ENCODE measurements around the gene MED10.

Gene MED10

GRCh38 chr5:6408260-6408596 lies 29.9 kb upstream of the MED10 start:
- Histone ChIP-seq H3K79me1 (ENCODE audit: low read depth, low read length) (no peaks in the 10 kb centered on the region), H2BK5ac (ENCODE audit: low read length) (no peak overlapping the region), H3K27me3 (ENCODE audit: control insufficient read depth in 3 of 3, insufficient read depth in 3 of 3, low read depth in 1 of 3, low read length in 3 of 3) (peaks cover 0 to 24% (median 0%) of the 10 kb centered on the region in 3 experiments), H2BK120ac (ENCODE audit: low read depth, low read length) (no peak overlapping the region), H2AFZ (ENCODE audit: low read length) (no peak overlapping the region), H3K27ac (replicated peaks; ENCODE audit: low read length) (no peak overlapping the region), H3K18ac (ENCODE audit: low read length) (no peak overlapping the region), H3K9me3 (replicated peaks in 1 of 2; ENCODE audit: control insufficient read depth in 2 of 2, insufficient read depth in 1 of 2, low read depth in 1 of 2, low read length in 2 of 2) (peaks cover 0 to 2% of the 10 kb centered on the region in 2 donors), H2BK15ac (ENCODE audit: low read length) (peak overlapping the region; percentile 15), H2AK5ac (ENCODE audit: low read depth, low read length) (no peak overlapping the region), H4K91ac (ENCODE audit: low read depth, low read length, poor library complexity) (no peak overlapping the region), H3K4me3 (ENCODE audit: low read length in 2 of 2) (no peak overlapping the region), H3K4me1 (ENCODE audit: control insufficient read depth in 2 of 2, insufficient read depth in 1 of 2, low read depth in 1 of 2, low read length in 2 of 2) (peaks cover 0 to 2% of the 10 kb centered on the region in 2 donors), H3K9ac (ENCODE audit: low read depth, low read length, poor library complexity) (no peak overlapping the region), H3K23ac (ENCODE audit: low read depth, low read length, poor library complexity) (no peak overlapping the region), H2BK12ac (ENCODE audit: low read length) (no peak overlapping the region), H3K14ac (ENCODE audit: low read length) (no peak overlapping the region), H3K4ac (ENCODE audit: low read length) (no peak overlapping the region), H3K4me2 (ENCODE audit: insufficient read depth, low read length, poor library complexity, severe bottlenecking) (no peak overlapping the region), H4K8ac (ENCODE audit: low read depth, low read length) (no peak overlapping the region), H3K36me3 (replicated peaks in 1 of 2; ENCODE audit: control insufficient read depth in 2 of 2, insufficient read depth in 2 of 2, low read length in 2 of 2) (no peaks in the 10 kb centered on the region)
- no peak for DNase-seq (ENCODE audit: low spot score)
- WGBS, 2 donors (ENCODE audit: extremely low coverage in 2 of 2, insufficient read length in 2 of 2, insufficient replicate concordance in 1 of 2), result no CpG with 5 or more reads among the region's 5 CpGs

- no peaks in the 10 kb centered on the region for H3K79me1 ChIP-seq (ENCODE audit: low read depth, low read length)
- H4K91ac ChIP-seq (ENCODE audit: low read depth, low read length, poor library complexity), result no peak overlapping the region
- H2BK15ac ChIP-seq (ENCODE audit: low read length), result no peak overlapping the region
- no peak overlapping the region for H3K27ac ChIP-seq (replicated peaks; ENCODE audit: low read length)
- H2AK5ac ChIP-seq (ENCODE audit: low read depth, low read length), result no peak overlapping the region
- H3K18ac ChIP-seq (ENCODE audit: low read length), result no peak overlapping the region
- H3K36me3 ChIP-seq (replicated peaks in 1 of 2; ENCODE audit: control insufficient read depth in 2 of 2, insufficient read depth in 2 of 2, low read length in 2 of 2), result no peaks in the 10 kb centered on the region
- no peak overlapping the region for H4K8ac ChIP-seq (ENCODE audit: low read depth, low read length)
- H2BK12ac ChIP-seq (ENCODE audit: low read length), result no peak overlapping the region
- H2BK120ac ChIP-seq (ENCODE audit: low read depth, low read length), result no peak overlapping the region
- no peak overlapping the region for H3K4me3 ChIP-seq (ENCODE audit: low read length in 2 of 2)
- DNase-seq (ENCODE audit: low spot score), result no peak
- H3K4me1 ChIP-seq (ENCODE audit: control insufficient read depth in 2 of 2, insufficient read depth in 1 of 2, low read depth in 1 of 2, low read length in 2 of 2), result peaks cover 0 to 2% of the 10 kb centered on the region in 2 donors
- H3K14ac ChIP-seq (ENCODE audit: low read length), result no peak overlapping the region
- H3K4ac ChIP-seq (ENCODE audit: low read length), result no peak overlapping the region
- no peak overlapping the region for H3K23ac ChIP-seq (ENCODE audit: low read depth, low read length, poor library complexity)
- no CpG with 5 or more reads among the region's 6 CpGs for WGBS, 2 donors (ENCODE audit: extremely low coverage in 2 of 2, insufficient read length in 2 of 2, insufficient replicate concordance in 1 of 2)
- no peak overlapping the region for H3K9ac ChIP-seq (ENCODE audit: low read depth, low read length, poor library complexity)
- H3K4me2 ChIP-seq (ENCODE audit: insufficient read depth, low read length, poor library complexity, severe bottlenecking), result no peak overlapping the region
- peaks cover 0 to 24% (median 0%) of the 10 kb centered on the region in 3 experiments for H3K27me3 ChIP-seq (ENCODE audit: control insufficient read depth in 3 of 3, insufficient read depth in 3 of 3, low read depth in 1 of 3, low read length in 3 of 3)
- peaks cover 0 to 2% of the 10 kb centered on the region in 2 donors for H3K9me3 ChIP-seq (replicated peaks in 1 of 2; ENCODE audit: control insufficient read depth in 2 of 2, insufficient read depth in 1 of 2, low read depth in 1 of 2, low read length in 2 of 2)
- no peak overlapping the region for H2AFZ ChIP-seq (ENCODE audit: low read length)
- H2BK5ac ChIP-seq (ENCODE audit: low read length), result no peak overlapping the region
Measured at GRCh38 chr5:6407558-6408259, 29.4 kb upstream of the MED10 start.

- Histone ChIP-seq H4K8ac (ENCODE audit: low read depth, low read length) (no peak overlapping the region), H3K79me1 (ENCODE audit: low read depth, low read length) (no peaks in the 10 kb centered on the region), H2BK15ac (ENCODE audit: low read length) (no peak overlapping the region), H3K9me3 (replicated peaks in 1 of 2; ENCODE audit: control insufficient read depth in 2 of 2, insufficient read depth in 1 of 2, low read depth in 1 of 2, low read length in 2 of 2) (peaks cover 0 to 2% of the 10 kb centered on the region in 2 donors), H2BK120ac (ENCODE audit: low read depth, low read length) (no peak overlapping the region), H3K4ac (ENCODE audit: low read length) (no peak overlapping the region), H2BK12ac (ENCODE audit: low read length) (no peak overlapping the region), H3K4me3 (ENCODE audit: low read length in 2 of 2) (no peak overlapping the region), H2AK5ac (ENCODE audit: low read depth, low read length) (no peak overlapping the region), H2BK5ac (ENCODE audit: low read length) (no peak overlapping the region), H3K4me2 (ENCODE audit: insufficient read depth, low read length, poor library complexity, severe bottlenecking) (no peak overlapping the region), H3K27ac (replicated peaks; ENCODE audit: low read length) (no peak overlapping the region), H3K4me1 (ENCODE audit: control insufficient read depth in 2 of 2, insufficient read depth in 1 of 2, low read depth in 1 of 2, low read length in 2 of 2) (peaks cover 0 to 2% of the 10 kb centered on the region in 2 donors), H3K14ac (ENCODE audit: low read length) (no peak overlapping the region), H3K23ac (ENCODE audit: low read depth, low read length, poor library complexity) (no peak overlapping the region), H4K91ac (ENCODE audit: low read depth, low read length, poor library complexity) (no peak overlapping the region), H2AFZ (ENCODE audit: low read length) (no peak overlapping the region), H3K9ac (ENCODE audit: low read depth, low read length, poor library complexity) (no peak overlapping the region), H3K36me3 (replicated peaks in 1 of 2; ENCODE audit: control insufficient read depth in 2 of 2, insufficient read depth in 2 of 2, low read length in 2 of 2) (no peaks in the 10 kb centered on the region), H3K18ac (ENCODE audit: low read length) (no peak overlapping the region), H3K27me3 (ENCODE audit: control insufficient read depth in 3 of 3, insufficient read depth in 3 of 3, low read depth in 1 of 3, low read length in 3 of 3) (peaks cover 0 to 32% (median 0%) of the 10 kb centered on the region in 3 experiments)
- no CpG with 5 or more reads among the region's 4 CpGs for WGBS, 2 donors (ENCODE audit: extremely low coverage in 2 of 2, insufficient read length in 2 of 2, insufficient replicate concordance in 1 of 2)
- no peak for DNase-seq (ENCODE audit: low spot score)
Measured at GRCh38 chr5:6405591-6405990, 27.2 kb upstream of the MED10 start.

- H3K27me3 ChIP-seq (ENCODE audit: control insufficient read depth in 3 of 3, insufficient read depth in 3 of 3, low read depth in 1 of 3, low read length in 3 of 3), result peaks cover 0 to 36% (median 0%) of the 10 kb centered on the region in 3 experiments
- no peak overlapping the region for H4K91ac ChIP-seq (ENCODE audit: low read depth, low read length, poor library complexity)
- H3K9me3 ChIP-seq (replicated peaks in 1 of 2; ENCODE audit: control insufficient read depth in 2 of 2, insufficient read depth in 1 of 2, low read depth in 1 of 2, low read length in 2 of 2), result peaks cover 0 to 2% of the 10 kb centered on the region in 2 donors
- no peak overlapping the region for H3K4me2 ChIP-seq (ENCODE audit: insufficient read depth, low read length, poor library complexity, severe bottlenecking)
- no peak overlapping the region for H3K23ac ChIP-seq (ENCODE audit: low read depth, low read length, poor library complexity)
- H3K36me3 ChIP-seq (replicated peaks in 1 of 2; ENCODE audit: control insufficient read depth in 2 of 2, insufficient read depth in 2 of 2, low read length in 2 of 2), result no peaks in the 10 kb centered on the region
- WGBS, 2 donors (ENCODE audit: extremely low coverage in 2 of 2, insufficient read length in 2 of 2, insufficient replicate concordance in 1 of 2), result no CpG with 5 or more reads among the region's 4 CpGs
- no peak for DNase-seq (ENCODE audit: low spot score)
- no peak overlapping the region for H4K8ac ChIP-seq (ENCODE audit: low read depth, low read length)
- no peak overlapping the region for H3K14ac ChIP-seq (ENCODE audit: low read length)
- peaks cover 0 to 4% of the 10 kb centered on the region in 2 donors for H3K4me1 ChIP-seq (ENCODE audit: control insufficient read depth in 2 of 2, insufficient read depth in 1 of 2, low read depth in 1 of 2, low read length in 2 of 2)
- no peaks in the 10 kb centered on the region for H3K79me1 ChIP-seq (ENCODE audit: low read depth, low read length)
- H2BK120ac ChIP-seq (ENCODE audit: low read depth, low read length), result no peak overlapping the region
- no peak overlapping the region for H3K18ac ChIP-seq (ENCODE audit: low read length)
- no peak overlapping the region for H3K4ac ChIP-seq (ENCODE audit: low read length)
- H3K9ac ChIP-seq (ENCODE audit: low read depth, low read length, poor library complexity), result no peak overlapping the region
- no peak overlapping the region for H2BK12ac ChIP-seq (ENCODE audit: low read length)
- no peak overlapping the region for H2AFZ ChIP-seq (ENCODE audit: low read length)
- no peak overlapping the region for H2BK5ac ChIP-seq (ENCODE audit: low read length)
- no peak overlapping the region for H3K27ac ChIP-seq (replicated peaks; ENCODE audit: low read length)
- no peak overlapping the region for H2AK5ac ChIP-seq (ENCODE audit: low read depth, low read length)
- H2BK15ac ChIP-seq (ENCODE audit: low read length), result no peak overlapping the region
- no peak overlapping the region for H3K4me3 ChIP-seq (ENCODE audit: low read length in 2 of 2)
Measured at GRCh38 chr5:6404129-6404528, 25.8 kb upstream of the MED10 start.
